NOMO-1 (cell line): ENCODE results near the gene OSBPL10.

Experiments used
- DNase-seq, 2 experiments: peaks; one replicate each; lab custom pipeline; 2025; ENCODE audit not compliant: unreplicated experiment in 2 of 2; lab: John Stamatoyannopoulos, UW

The OSBPL10 gene

GRCh38 chr3:31823184-31823583, 157.9 kb downstream of the OSBPL10 start:
- no peak for DNase-seq

- DNase-seq, result no peak
Measured at GRCh38 chr3:31821118-31821517, 159.9 kb downstream of the OSBPL10 start.

GRCh38 chr3:31819441-31819840, 161.6 kb downstream of the OSBPL10 start:
- no peak for DNase-seq

GRCh38 chr3:31817411-31817966, 163.6 kb downstream of the OSBPL10 start:
- DNase-seq, result no peak

GRCh38 chr3:31815631-31816440, 165.2 kb downstream of the OSBPL10 start:
- no peak for DNase-seq

- no peak for DNase-seq
Measured at GRCh38 chr3:31815006-31815405, 166.1 kb downstream of the OSBPL10 start.

- no peak for DNase-seq
Measured at GRCh38 chr3:31813686-31814085, 167.4 kb downstream of the OSBPL10 start.

- DNase-seq, result no peak
Measured at GRCh38 chr3:31813197-31813596, 167.9 kb downstream of the OSBPL10 start.

GRCh38 chr3:31810991-31811433, 170.1 kb downstream of the OSBPL10 start:
- DNase-seq, result no peak

- no peak for DNase-seq
Measured at GRCh38 chr3:31808143-31808720, 172.8 kb downstream of the OSBPL10 start.

GRCh38 chr3:31804251-31805051, 176.6 kb downstream of the OSBPL10 start:
- DNase-seq, result no peak

- DNase-seq, result peak; percentile 48 to 69
Measured at GRCh38 chr3:31802981-31803740, 177.9 kb downstream of the OSBPL10 start.

GRCh38 chr3:31800436-31800835, 180.6 kb downstream of the OSBPL10 start:
- DNase-seq, result no peak

- DNase-seq, result no peak
Measured at GRCh38 chr3:31798840-31799239, 182.2 kb downstream of the OSBPL10 start.

- DNase-seq, result no peak
Measured at GRCh38 chr3:31793821-31794220, 187.2 kb downstream of the OSBPL10 start.

- DNase-seq, result no peak
Measured at GRCh38 chr3:31791090-31791430, 190.0 kb downstream of the OSBPL10 start.

GRCh38 chr3:31790193-31791089, 190.6 kb downstream of the OSBPL10 start:
- DNase-seq, result no peak

GRCh38 chr3:31789429-31789828, 191.6 kb downstream of the OSBPL10 start:
- DNase-seq, result no peak

GRCh38 chr3:31785734-31786133, 195.3 kb downstream of the OSBPL10 start:
- no peak for DNase-seq

- no peak for DNase-seq
Measured at GRCh38 chr3:31785286-31785685, 195.8 kb downstream of the OSBPL10 start.
